HEK293 (cell line): ENCODE measurements around the gene REM2.

Experiments used
- CTCF ChIP-seq: fragments of 450-650 bp; formaldehyde crosslinking; IDR thresholded peaks from 2 replicates; pipeline ENCODE4 v1.5.1; 2016; ENCODE audit warnings: missing biosample characterization, missing genetic modification characterization
- ELK4 ChIP-seq: IDR thresholded peaks from 2 replicates; pipeline ENCODE4 v1.6.1; 2011; ENCODE audit warnings: mild to moderate bottlenecking, low read depth, low read length, borderline replicate concordance
- PBX3 ChIP-seq: sonication (generic); formaldehyde crosslinking; IDR thresholded peaks from 2 replicates; pipeline ENCODE4 v1.8.1; 2022; ENCODE audit warnings: mild to moderate bottlenecking, moderate library complexity, missing genetic modification reagents
- ZBTB7A ChIP-seq: fragments of 450-650 bp; formaldehyde crosslinking; IDR thresholded peaks from 2 replicates; pipeline ENCODE4 v1.5.1; 2016; ENCODE audit warnings: low read depth, missing biosample characterization, missing genetic modification characterization
- ZEB2 ChIP-seq: fragments of 450-650 bp; formaldehyde crosslinking; IDR thresholded peaks from 2 replicates; pipeline ENCODE4 v1.5.1; 2016; ENCODE audit warnings: missing biosample characterization, missing genetic modification characterization
- ZNF133 ChIP-seq: fragments of 450-650 bp; formaldehyde crosslinking; IDR thresholded peaks from 2 replicates; pipeline ENCODE4 v1.5.1; 2016; ENCODE audit warnings: missing biosample characterization, missing genetic modification characterization
- ZNF155 ChIP-seq: fragments of 450-650 bp; formaldehyde crosslinking; IDR thresholded peaks from 2 replicates; pipeline ENCODE4 v1.5.1; 2016; ENCODE audit warnings: missing biosample characterization, missing genetic modification characterization
- ZNF239 ChIP-seq: fragments of 450-650 bp; formaldehyde crosslinking; IDR thresholded peaks from 2 replicates; pipeline ENCODE4 v1.5.1; 2016; ENCODE audit warnings: missing biosample characterization, missing genetic modification characterization
- ZNF274 ChIP-seq, 2 experiments: fragments of 200-500 bp in 1 of 2; fragments of 450-650 bp in 1 of 2; sonication (Bioruptor generic) in 1 of 2; formaldehyde crosslinking in 1 of 2; IDR thresholded peaks; 2 replicates each; pipeline versions ENCODE4 v1.5.1 to v1.6.1; 2014 to 2016; ENCODE audit warnings: borderline replicate concordance in 1 of 2, inconsistent platforms in 1 of 2, low read length in 1 of 2, missing biosample characterization in 1 of 2, missing genetic modification characterization in 1 of 2
- ZNF76 ChIP-seq: fragments of 450-650 bp; formaldehyde crosslinking; IDR thresholded peaks from 2 replicates; pipeline ENCODE4; 2016; ENCODE audit warnings: low read depth, missing biosample characterization, missing genetic modification characterization, borderline replicate concordance
- ZNF768 ChIP-seq: fragments of 450-650 bp; formaldehyde crosslinking; IDR thresholded peaks from 2 replicates; pipeline ENCODE4 v1.5.1; 2018; ENCODE audit warnings: missing biosample characterization, mild to moderate bottlenecking, missing genetic modification characterization
- TF ChIP-seq, protein P1 (sequence below): fragments of 450-650 bp; formaldehyde crosslinking; IDR thresholded peaks from 2 replicates; pipeline ENCODE4 v1.5.1; 2017; ENCODE audit warnings: missing biosample characterization, missing genetic modification characterization

GRCh38 chr14:22907429-22907828 is 24.4 kb downstream of the REM2 start:
- TF ChIP-seq ZNF76, result no peak
- no peak for TF ChIP-seq ZNF274 (IDR thresholded peaks at IDR 0.05; ENCODE audit: low read length)
- no peak for TF ChIP-seq ZNF274 (tag by site-specific recombination; IDR thresholded peaks at IDR 0.05; ENCODE audit: borderline replicate concordance)
- TF ChIP-seq ZNF133 (tag by site-specific recombination), result no peak
- no peak for TF ChIP-seq PBX3
- TF ChIP-seq, protein P1, sequence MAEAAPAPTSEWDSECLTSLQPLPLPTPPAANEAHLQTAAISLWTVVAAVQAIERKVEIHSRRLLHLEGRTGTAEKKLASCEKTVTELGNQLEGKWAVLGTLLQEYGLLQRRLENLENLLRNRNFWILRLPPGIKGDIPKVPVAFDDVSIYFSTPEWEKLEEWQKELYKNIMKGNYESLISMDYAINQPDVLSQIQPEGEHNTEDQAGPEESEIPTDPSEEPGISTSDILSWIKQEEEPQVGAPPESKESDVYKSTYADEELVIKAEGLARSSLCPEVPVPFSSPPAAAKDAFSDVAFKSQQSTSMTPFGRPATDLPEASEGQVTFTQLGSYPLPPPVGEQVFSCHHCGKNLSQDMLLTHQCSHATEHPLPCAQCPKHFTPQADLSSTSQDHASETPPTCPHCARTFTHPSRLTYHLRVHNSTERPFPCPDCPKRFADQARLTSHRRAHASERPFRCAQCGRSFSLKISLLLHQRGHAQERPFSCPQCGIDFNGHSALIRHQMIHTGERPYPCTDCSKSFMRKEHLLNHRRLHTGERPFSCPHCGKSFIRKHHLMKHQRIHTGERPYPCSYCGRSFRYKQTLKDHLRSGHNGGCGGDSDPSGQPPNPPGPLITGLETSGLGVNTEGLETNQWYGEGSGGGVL, result no peak
- TF ChIP-seq ELK4, result no peak
- TF ChIP-seq ZNF239 (tag by site-specific recombination), result no peak
- no peak for TF ChIP-seq ZEB2 (tag by site-specific recombination)
- TF ChIP-seq ZNF155, result no peak
- TF ChIP-seq ZBTB7A (tag by site-specific recombination), result no peak
- no peak for TF ChIP-seq CTCF (tag by site-specific recombination)
- TF ChIP-seq ZNF768 (tag by site-specific recombination), result no peak
